AG04450 (cell line): ENCODE data around the gene TTK. TPM values are rescaled to one million over a fixed set of nuclear protein-coding genes. Genes with fewer than 3 reads are reported as not detected.
"Not testable (repeated sequence)": the region's sequence is repeated elsewhere in the genome, so short reads cannot be mapped to it uniquely, and the experiment has no call there.

ENCODE experiments used
- CTCF ChIA-PET: fragments of 300-600, 350-600 bp; formaldehyde crosslinking; extraction: SDS; loops from one replicate; lab custom pipeline; 2022; ENCODE audit warnings: antibody characterized with exemption, inconsistent platforms; lab: Charles Lee
- POLR2A ChIA-PET: fragments of 350-600 bp; formaldehyde crosslinking; extraction: SDS; loops from one replicate; lab custom pipeline; 2021; ENCODE audit warnings: antibody characterized with exemption, inconsistent platforms; lab: Yijun Ruan, JAX
- DNase-seq: peaks from one replicate; pipeline ENCODE4 v3.0.0-alpha.2; 2011; ENCODE audit warnings: low read depth, low spot score
- H3K27ac ChIP-seq: one replicate; pipeline ENCODE4 v1.5.1; 2012; ENCODE audit warnings: low read depth, low read length, control low read depth
- H3K27me3 ChIP-seq: one replicate; pipeline ENCODE4 v1.6.0; 2012; ENCODE audit warnings: low read length; ENCODE audit not compliant: control insufficient read depth, insufficient read depth
- H3K4me3 ChIP-seq: 2 replicates; pipeline ENCODE4 v1.5.1; 2011; ENCODE audit warnings: mild to moderate bottlenecking, low read depth, low read length, control low read depth
- H3K9me3 ChIP-seq: 2 replicates; pipeline ENCODE4 v1.5.1; 2012; ENCODE audit warnings: low read length; ENCODE audit not compliant: control insufficient read depth, insufficient read depth
- polyA plus RNA-seq: library from polyadenylated mRNA; depleted of rRNA; stranded (reverse); fragments of >200 nt; gene quantifications from 2 replicates; pipeline ENCODE4 v1.2.3, GENCODE V29; 2011
- TF ChIP-seq, protein P1 (sequence below): IDR thresholded peaks from 2 replicates; pipeline ENCODE4 v1.5.1; 2011; ENCODE audit warnings: low read depth, low read length, control low read depth, inconsistent platforms

The TTK gene
- polyA plus RNA-seq, 1 experiment, result 8.0 TPM

DNA sequence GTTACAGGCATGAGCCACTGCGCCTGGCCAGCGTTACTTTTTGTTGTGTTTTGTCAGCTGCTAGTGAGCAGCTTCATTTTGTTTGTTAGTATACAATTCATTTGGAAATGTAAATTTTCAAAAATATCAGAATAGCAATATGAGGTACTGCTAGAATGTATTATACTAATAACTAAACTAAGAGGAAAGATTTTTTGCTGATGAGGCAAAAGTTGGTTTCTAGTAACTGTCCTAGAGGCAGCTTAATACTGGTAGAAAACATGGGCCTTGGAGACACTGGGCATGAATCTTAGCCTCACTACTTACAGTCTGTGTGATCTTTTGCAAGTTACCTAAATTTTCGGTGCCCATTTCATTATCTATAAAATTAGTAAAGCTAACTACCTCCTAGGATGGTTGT lies 24.1 kb downstream of the TTK start:
- no peak overlapping the region for H3K27ac ChIP-seq
- POLR2A ChIA-PET, result no interaction called here
- CTCF ChIA-PET, result interaction anchor here (2.5 kb wide), 1 partner anchor 79 kb away, joined by 8 read pairs; no protein-coding TSS in a partner anchor
- DNase-seq, result no peak
- no peaks in the 10 kb centered on the region for H3K27me3 ChIP-seq
- no peak overlapping the region for H3K4me3 ChIP-seq
- TF ChIP-seq, protein P1, sequence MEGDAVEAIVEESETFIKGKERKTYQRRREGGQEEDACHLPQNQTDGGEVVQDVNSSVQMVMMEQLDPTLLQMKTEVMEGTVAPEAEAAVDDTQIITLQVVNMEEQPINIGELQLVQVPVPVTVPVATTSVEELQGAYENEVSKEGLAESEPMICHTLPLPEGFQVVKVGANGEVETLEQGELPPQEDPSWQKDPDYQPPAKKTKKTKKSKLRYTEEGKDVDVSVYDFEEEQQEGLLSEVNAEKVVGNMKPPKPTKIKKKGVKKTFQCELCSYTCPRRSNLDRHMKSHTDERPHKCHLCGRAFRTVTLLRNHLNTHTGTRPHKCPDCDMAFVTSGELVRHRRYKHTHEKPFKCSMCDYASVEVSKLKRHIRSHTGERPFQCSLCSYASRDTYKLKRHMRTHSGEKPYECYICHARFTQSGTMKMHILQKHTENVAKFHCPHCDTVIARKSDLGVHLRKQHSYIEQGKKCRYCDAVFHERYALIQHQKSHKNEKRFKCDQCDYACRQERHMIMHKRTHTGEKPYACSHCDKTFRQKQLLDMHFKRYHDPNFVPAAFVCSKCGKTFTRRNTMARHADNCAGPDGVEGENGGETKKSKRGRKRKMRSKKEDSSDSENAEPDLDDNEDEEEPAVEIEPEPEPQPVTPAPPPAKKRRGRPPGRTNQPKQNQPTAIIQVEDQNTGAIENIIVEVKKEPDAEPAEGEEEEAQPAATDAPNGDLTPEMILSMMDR, result no peak
- H3K9me3 ChIP-seq, result no peaks in the 10 kb centered on the region

DNA sequence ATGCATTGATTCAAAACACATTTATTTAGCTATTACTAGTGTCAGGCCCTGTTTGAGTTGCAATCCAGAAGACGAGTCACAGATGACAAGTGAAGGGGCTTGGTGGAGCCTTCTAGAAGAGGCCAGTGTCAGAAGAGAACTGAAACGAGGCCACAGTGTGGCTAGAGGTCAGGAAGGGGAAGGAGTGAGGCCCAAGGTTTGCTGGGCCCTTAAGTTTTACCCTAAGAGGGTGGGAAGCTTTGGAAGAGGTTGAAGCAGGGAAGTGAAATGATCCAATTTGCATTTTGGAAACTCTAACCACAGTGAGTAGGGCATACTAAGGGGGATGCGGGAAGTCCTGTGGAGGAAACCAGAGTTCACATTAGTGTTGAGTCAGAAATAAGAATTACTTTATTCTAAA lies 25.0 kb downstream of the TTK start:
- Histone ChIP-seq H3K27me3 (no peaks in the 10 kb centered on the region), H3K9me3 (no peaks in the 10 kb centered on the region), H3K4me3 (no peak overlapping the region), H3K27ac (no peak overlapping the region)
- TF ChIP-seq, protein P1, result no peak
- ChIA-PET POLR2A (no interaction called here), CTCF (interaction anchor here (2.5 kb wide), 1 partner anchor 80 kb away, joined by 8 read pairs; no protein-coding TSS in a partner anchor)
- no peak for DNase-seq

DNA sequence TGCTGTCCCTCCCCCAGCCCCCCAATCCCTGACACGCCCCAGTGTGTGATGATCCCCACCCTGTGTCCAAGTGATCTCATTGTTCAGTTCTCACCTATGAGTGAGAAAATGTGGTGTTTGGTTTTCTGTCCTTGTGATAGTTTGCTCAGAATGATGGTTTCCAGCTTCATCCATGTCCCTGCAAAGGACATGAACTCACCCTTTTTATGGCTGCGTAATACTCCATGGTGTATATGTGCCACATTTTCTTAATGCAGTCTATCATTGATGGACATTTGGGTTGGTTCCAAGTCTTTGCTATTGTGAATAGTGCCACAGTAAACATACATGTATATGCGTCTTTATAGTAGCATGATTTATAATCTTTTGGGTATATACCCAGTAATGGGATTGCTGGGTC lies 43.8 kb downstream of the TTK start:
- H3K9me3 ChIP-seq, POLR2A ChIA-PET, H3K27ac ChIP-seq, H3K4me3 ChIP-seq, H3K27me3 ChIP-seq, CTCF ChIA-PET, DNase-seq: not testable (repeated sequence)

DNA sequence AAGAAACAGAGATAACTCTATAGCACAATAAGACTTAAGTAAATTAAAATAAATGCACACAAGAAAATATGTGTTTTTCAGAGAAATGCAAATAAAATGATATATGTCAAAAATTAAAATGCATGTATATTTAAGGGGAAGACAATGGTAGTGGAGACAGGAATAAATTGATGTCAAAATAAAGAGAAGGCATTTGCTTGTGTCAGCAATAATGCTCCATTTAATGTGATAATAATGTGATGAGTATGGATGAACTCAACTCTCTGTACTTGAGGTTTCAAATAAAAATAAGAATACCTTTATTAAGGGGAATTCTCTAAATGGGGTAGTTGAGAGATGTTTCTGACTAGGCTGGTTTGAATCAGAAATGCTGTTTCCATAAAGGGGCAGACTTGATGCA lies 56.3 kb downstream of the TTK start:
- CTCF ChIA-PET, result no interaction called here
- Histone ChIP-seq H3K27ac (no peak overlapping the region), H3K9me3 (no peaks in the 10 kb centered on the region), H3K4me3 (no peak overlapping the region), H3K27me3 (no peaks in the 10 kb centered on the region)
- POLR2A ChIA-PET, result no interaction called here
- no peak for DNase-seq
- TF ChIP-seq, protein P1, result no peak

DNA sequence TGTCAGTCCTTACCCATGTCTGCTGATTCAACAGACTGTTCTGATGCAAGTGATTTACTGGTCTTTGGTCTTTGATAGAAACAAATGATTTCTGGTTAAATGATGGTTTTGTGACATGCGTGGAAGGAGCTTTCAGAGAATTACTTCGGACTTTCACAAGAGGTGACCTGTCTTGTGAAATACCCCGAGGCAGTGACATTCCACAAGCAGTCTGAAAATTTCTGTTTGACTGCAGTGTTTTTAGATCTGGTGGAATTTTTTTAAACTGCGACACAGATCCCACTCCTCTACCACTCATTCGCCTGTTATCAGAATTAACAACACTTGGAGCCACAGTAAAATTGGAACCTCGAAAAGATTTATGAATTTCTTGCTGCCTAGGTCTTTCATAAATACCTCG lies 63.7 kb downstream of the TTK start:
- H3K4me3 ChIP-seq, CTCF ChIA-PET, H3K27me3 ChIP-seq, POLR2A ChIA-PET, DNase-seq, H3K27ac ChIP-seq, H3K9me3 ChIP-seq: not testable (repeated sequence)

DNA sequence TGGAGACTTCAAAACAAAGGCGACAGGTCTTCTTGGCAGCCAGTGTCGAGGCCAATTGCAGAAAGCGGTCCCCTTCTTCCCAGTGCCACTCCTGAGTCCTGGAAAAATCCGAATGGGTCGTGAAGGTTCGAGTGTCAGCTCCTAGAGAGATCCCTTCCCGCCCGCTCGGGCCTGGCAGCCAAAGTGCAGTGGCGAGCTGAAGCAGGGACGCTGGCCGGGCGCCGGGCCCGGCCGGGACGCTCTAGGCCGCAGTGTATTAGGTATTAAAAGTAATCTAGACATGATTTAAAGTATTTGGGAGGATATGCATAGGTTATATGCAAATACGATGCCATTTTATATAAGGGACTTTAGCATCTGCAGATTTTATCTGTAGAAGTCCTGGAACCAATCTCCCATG lies 66.0 kb downstream of the TTK start:
- H3K4me3 ChIP-seq, H3K27me3 ChIP-seq, DNase-seq, POLR2A ChIA-PET, H3K9me3 ChIP-seq, H3K27ac ChIP-seq: not testable (repeated sequence)
- CTCF ChIA-PET, result interaction anchor here (0.6 kb wide), 1 partner anchor 126 kb away, joined by 5 read pairs; no protein-coding TSS in a partner anchor
